Mucosa of descending colon (tissue), 3 donors: ENCODE measurements around the gene CELF4. TPM values are rescaled to one million over a fixed set of nuclear protein-coding genes. Genes with fewer than 3 reads are reported as not detected.

Experiments
- ATAC-seq: fragments of 200-7000 bp; cut with Tn5 transposase; one replicate; pipeline ENCODE4 v1.9.1; 2020; ENCODE audit warnings: mild to moderate bottlenecking, moderate library complexity
- DNase-seq, 3 donors: peaks; one replicate each; pipeline ENCODE4 v3.0.0-alpha.2; 2020
- H3K36me3 ChIP-seq: fragments of 200-600 bp; one replicate; pipeline ENCODE4 v1.8.0; 2021; ENCODE audit warnings: low read depth, mild to moderate bottlenecking
- H3K4me1 ChIP-seq: fragments of 200-600 bp; one replicate; pipeline ENCODE4 v1.8.0; 2021; ENCODE audit warnings: low read depth, mild to moderate bottlenecking
- H3K4me3 ChIP-seq: fragments of 200-600 bp; one replicate; pipeline ENCODE4 v1.8.0; 2021; ENCODE audit warnings: mild to moderate bottlenecking
- H3K9me3 ChIP-seq: fragments of 200-600 bp; one replicate; pipeline ENCODE4 v1.8.0; 2021; ENCODE audit warnings: mild to moderate bottlenecking
- CTCF ChIP-seq: fragments of 200-600 bp; IDR thresholded peaks from one replicate; pipeline ENCODE4 v1.8.0; 2022; ENCODE audit warnings: antibody characterized with exemption, mild to moderate bottlenecking
- intact Hi-C, 2 donors: fragments of 100-400 bp; cut with DNase I in 1 of 2; cut with micrococcal nuclease in 1 of 2; formaldehyde crosslinking; loops; one replicate each; pipeline versions ENCODE4 v1.11.0 to v1.11.1; 2022; cut with DNase I, micrococcal nuclease
- total RNA-seq, 3 donors: library from RNA; stranded (reverse); fragmentation: NEBNext Ultra II Directional in 2 of 3; extraction: Animal tissue kit (Norgen Biotek cat#: 25700) in 2 of 3; gene quantifications; one replicate each; pipeline versions ENCODE4 v1.2.1 to v1.2.4, GENCODE V29; 2021 to 2023
- donor health status: DM: no; HTN: no; CAD: no; lungs with moderate emphysema.
- donor health status: DM: no; HTN: no; CAD: no.
- donor health status: DM: no; HTN: yes; CAD: no.

Gene CELF4
- total RNA-seq, 3 donors from 2014 or later: 0.32 to 4.4 (median 0.72) TPM

DNA sequence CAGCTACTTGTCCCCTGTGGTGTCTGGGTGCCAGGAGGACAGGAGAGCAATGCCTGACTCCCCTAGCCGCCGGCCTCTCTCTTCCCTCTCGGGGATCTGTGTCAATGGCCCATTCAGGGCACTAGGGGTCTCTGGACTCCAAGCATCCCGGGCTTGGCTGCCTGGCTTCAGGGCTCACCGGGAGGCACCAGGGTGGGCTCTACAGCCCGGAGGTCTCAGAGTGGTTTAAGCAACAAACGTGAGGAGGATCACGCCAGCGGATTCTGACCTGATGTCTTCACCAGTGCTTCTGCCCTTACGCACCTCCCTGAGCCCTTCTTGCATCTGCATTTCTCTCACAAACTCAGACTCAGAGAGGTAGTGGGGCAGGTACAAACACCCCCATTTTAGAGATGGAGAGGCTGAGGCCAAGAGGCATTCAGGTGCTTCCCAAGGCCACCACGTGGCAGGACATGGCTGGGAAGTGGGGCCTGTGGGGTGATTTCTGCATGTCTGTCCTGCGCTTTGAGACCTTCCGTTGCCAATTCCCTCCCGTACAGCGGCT is 243.0 kb downstream of the CELF4 start:
- intact Hi-C loops: no loop called here
- H3K36me3 ChIP-seq: no peaks in the 10 kb centered on the region
- H3K4me3 ChIP-seq: no peak overlapping the region
- H3K4me1 ChIP-seq: peaks cover 2% of the 10 kb centered on the region
- H3K9me3 ChIP-seq: no peaks in the 10 kb centered on the region
- TF ChIP-seq CTCF: peak; percentile 43
- DNase-seq (peak in 2 of 3 donors; percentile 40 to 42), ATAC-seq (peak; percentile 47)

- DNase-seq: no peak
- intact Hi-C loops: no loop called here
- peaks cover 2% of the 10 kb centered on the region for H3K4me1 ChIP-seq
- ATAC-seq: no peak
- no peaks in the 10 kb centered on the region for H3K36me3 ChIP-seq
- no peaks in the 10 kb centered on the region for H3K9me3 ChIP-seq
- H3K4me3 ChIP-seq: no peak overlapping the region
- TF ChIP-seq CTCF: no peak
Measured at GRCh38 chr18:37321582-37322491, 243.8 kb downstream of the CELF4 start.

DNA sequence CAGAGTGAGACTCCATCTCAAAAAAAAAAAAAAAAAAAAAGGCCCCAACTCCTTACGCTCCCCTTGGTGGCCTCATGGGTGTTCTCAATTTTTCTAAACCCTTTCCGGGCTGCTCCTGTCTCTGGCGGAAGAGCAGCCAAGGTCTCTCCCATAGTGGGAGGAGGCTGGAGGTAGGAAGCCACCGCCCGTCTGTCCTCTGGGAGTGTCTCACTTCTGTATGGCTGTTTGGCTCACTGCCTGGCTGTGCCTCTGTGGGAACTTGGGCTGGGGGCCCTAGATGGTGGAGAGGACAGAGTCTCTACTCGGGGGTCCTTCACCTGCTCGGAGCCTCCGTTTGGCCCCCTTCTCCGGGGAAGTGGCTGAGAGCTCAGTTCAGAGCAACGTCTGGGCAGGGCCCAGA is 245.3 kb downstream of the CELF4 start:
- Histone ChIP-seq H3K9me3 (no peaks in the 10 kb centered on the region), H3K4me1 (peaks cover 2% of the 10 kb centered on the region), H3K36me3 (no peaks in the 10 kb centered on the region), H3K4me3 (no peak overlapping the region)
- DNase-seq: peak in 2 of 3 donors; percentile 65 to 69
- intact Hi-C loops: no loop called here
- peak; percentile 75 for ATAC-seq
- no peak for TF ChIP-seq CTCF

- Histone ChIP-seq H3K9me3 (no peaks in the 10 kb centered on the region), H3K4me1 (peaks cover 2% of the 10 kb centered on the region), H3K36me3 (no peaks in the 10 kb centered on the region), H3K4me3 (no peak overlapping the region)
- no peak for TF ChIP-seq CTCF
- ATAC-seq (no peak), DNase-seq (no peak)
- intact Hi-C loops: no loop called here
Measured at GRCh38 chr18:37318360-37319355, 246.9 kb downstream of the CELF4 start.

GRCh38 chr18:37317486-37317885 is 248.1 kb downstream of the CELF4 start:
- intact Hi-C loops: no loop called here
- H3K36me3 ChIP-seq: no peaks in the 10 kb centered on the region
- ATAC-seq (no peak), DNase-seq (no peak)
- no peak for TF ChIP-seq CTCF
- no peak overlapping the region for H3K4me3 ChIP-seq
- H3K9me3 ChIP-seq: no peaks in the 10 kb centered on the region
- peaks cover 2% of the 10 kb centered on the region for H3K4me1 ChIP-seq
